ENCODE results near the gene CAMSAP3.

Gene CAMSAP3, protein sequence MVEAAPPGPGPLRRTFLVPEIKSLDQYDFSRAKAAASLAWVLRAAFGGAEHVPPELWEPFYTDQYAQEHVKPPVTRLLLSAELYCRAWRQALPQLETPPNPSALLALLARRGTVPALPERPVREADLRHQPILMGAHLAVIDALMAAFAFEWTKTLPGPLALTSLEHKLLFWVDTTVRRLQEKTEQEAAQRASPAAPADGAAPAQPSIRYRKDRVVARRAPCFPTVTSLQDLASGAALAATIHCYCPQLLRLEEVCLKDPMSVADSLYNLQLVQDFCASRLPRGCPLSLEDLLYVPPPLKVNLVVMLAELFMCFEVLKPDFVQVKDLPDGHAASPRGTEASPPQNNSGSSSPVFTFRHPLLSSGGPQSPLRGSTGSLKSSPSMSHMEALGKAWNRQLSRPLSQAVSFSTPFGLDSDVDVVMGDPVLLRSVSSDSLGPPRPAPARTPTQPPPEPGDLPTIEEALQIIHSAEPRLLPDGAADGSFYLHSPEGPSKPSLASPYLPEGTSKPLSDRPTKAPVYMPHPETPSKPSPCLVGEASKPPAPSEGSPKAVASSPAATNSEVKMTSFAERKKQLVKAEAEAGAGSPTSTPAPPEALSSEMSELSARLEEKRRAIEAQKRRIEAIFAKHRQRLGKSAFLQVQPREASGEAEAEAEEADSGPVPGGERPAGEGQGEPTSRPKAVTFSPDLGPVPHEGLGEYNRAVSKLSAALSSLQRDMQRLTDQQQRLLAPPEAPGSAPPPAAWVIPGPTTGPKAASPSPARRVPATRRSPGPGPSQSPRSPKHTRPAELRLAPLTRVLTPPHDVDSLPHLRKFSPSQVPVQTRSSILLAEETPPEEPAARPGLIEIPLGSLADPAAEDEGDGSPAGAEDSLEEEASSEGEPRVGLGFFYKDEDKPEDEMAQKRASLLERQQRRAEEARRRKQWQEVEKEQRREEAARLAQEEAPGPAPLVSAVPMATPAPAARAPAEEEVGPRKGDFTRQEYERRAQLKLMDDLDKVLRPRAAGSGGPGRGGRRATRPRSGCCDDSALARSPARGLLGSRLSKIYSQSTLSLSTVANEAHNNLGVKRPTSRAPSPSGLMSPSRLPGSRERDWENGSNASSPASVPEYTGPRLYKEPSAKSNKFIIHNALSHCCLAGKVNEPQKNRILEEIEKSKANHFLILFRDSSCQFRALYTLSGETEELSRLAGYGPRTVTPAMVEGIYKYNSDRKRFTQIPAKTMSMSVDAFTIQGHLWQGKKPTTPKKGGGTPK

DNA sequence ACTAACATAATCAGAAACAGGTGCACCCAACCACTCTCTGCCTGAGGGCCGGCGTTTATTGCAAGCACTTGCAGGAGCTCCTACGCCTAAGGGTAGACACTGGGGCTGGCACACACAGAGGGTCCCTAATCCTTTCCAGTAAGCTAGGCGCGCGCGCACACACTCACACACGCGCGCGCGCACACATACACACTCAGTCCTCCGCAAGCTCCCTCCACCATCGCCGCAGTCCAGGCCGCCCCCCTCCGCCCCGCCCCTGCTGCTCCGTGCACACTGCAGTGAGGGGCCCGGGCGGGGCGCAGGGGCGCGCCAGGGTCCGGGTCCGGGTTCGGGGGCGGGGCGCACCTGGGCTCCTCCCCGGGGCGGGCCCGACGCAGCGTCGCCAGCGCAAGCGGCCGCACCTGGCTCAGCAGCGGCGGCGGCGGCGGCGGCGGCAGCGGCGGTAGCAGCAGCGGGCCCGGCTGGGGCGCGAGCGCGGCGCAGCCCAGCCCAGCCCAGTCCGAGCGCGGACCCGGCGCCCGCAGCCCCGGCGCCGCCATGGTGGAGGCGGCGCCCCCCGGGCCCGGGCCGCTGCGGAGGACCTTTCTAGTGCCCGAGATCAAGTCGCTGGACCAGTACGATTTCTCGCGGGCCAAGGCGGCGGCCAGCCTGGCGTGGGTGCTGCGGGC lies at the start of gene CAMSAP3:
CAMSAP3 (plus strand) TSS at position 398 of the 668 bp plus-strand sequence; CDS start at position 538, 140 bp downstream.
- H3K4me3 Mint-ChIP-seq = peak within 1 kb of the TSS; percentile 72 to 80 (median 79)
- H3K9me3 Mint-ChIP-seq = no peaks in the 10 kb centered on the region
- peaks cover 63% of the 10 kb centered on the region for H3K27me3 Mint-ChIP-seq (ENCODE audit: low read depth)
- H3K27ac Mint-ChIP-seq = peak within 1 kb of the TSS in 2 of 3 experiments; percentile 10 to 35
- no peaks in the 10 kb centered on the region for H3K36me3 Mint-ChIP-seq (ENCODE audit: low read depth)
- TF ChIP-seq, protein P1, sequence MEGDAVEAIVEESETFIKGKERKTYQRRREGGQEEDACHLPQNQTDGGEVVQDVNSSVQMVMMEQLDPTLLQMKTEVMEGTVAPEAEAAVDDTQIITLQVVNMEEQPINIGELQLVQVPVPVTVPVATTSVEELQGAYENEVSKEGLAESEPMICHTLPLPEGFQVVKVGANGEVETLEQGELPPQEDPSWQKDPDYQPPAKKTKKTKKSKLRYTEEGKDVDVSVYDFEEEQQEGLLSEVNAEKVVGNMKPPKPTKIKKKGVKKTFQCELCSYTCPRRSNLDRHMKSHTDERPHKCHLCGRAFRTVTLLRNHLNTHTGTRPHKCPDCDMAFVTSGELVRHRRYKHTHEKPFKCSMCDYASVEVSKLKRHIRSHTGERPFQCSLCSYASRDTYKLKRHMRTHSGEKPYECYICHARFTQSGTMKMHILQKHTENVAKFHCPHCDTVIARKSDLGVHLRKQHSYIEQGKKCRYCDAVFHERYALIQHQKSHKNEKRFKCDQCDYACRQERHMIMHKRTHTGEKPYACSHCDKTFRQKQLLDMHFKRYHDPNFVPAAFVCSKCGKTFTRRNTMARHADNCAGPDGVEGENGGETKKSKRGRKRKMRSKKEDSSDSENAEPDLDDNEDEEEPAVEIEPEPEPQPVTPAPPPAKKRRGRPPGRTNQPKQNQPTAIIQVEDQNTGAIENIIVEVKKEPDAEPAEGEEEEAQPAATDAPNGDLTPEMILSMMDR (IDR thresholded peaks at IDR 0.05; ENCODE audit: unreplicated experiment in 3 of 3) = no peak
- no peaks in the 10 kb centered on the region for H3K4me1 Mint-ChIP-seq

DNA sequence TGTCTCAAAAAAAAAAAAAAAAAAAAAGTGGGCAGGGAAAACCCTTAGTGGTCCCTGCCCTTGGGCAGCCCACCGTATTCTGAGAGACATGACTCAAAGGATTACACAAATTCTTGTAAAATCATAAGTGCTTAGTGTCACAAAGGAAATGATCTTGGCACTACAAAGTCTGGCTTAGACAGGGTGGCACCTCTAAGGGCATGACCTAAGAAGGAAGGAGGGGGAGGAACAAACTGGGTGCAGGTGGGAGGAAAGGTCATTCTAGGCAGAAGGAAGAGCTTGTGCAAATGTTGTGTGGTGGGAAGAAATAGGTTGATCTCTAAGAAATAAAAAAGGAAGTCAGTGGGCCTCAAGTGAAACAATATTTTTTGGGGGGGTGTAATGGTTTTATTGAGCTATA lies 49.8 kb upstream of the CAMSAP3 start:
- Mint-ChIP-seq H3K27me3 (ENCODE audit: low read depth) (peaks cover 6% of the 10 kb centered on the region), H3K4me1 (no peaks in the 10 kb centered on the region), H3K27ac (no peak overlapping the region), H3K36me3 (ENCODE audit: low read depth) (peaks cover 18% of the 10 kb centered on the region), H3K4me3 (no peak overlapping the region), H3K9me3 (no peaks in the 10 kb centered on the region)
- TF ChIP-seq, protein P1 (IDR thresholded peaks at IDR 0.05; ENCODE audit: unreplicated experiment in 3 of 3) = no peak

DNA sequence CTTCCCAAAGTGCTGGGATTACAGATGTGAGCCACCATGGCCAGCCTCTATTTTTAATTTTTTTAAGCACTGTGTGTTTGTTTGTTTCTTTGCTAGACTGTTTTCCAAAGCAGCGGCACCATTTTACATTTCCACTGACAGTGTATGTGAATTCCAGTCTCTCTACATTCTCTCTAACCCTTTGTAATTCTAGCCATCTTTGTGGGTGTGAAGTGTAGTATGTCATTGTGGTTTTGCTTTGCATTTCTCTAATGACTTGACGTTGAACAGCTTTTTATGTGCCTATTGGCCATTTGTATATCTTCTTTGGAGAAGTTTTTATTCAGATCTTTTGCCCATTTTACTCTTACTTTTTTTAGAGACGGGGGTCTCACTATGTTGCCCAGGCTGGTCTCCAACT lies 48.5 kb upstream of the CAMSAP3 start:
- Mint-ChIP-seq H3K36me3 (ENCODE audit: low read depth) (peaks cover 16% of the 10 kb centered on the region), H3K27me3 (ENCODE audit: low read depth) (peaks cover 6% of the 10 kb centered on the region), H3K27ac (no peak overlapping the region), H3K4me1 (peaks cover 5% of the 10 kb centered on the region), H3K9me3 (no peaks in the 10 kb centered on the region), H3K4me3 (no peak overlapping the region)
- TF ChIP-seq, protein P1 (IDR thresholded peaks at IDR 0.05; ENCODE audit: unreplicated experiment in 3 of 3) = no peak

DNA sequence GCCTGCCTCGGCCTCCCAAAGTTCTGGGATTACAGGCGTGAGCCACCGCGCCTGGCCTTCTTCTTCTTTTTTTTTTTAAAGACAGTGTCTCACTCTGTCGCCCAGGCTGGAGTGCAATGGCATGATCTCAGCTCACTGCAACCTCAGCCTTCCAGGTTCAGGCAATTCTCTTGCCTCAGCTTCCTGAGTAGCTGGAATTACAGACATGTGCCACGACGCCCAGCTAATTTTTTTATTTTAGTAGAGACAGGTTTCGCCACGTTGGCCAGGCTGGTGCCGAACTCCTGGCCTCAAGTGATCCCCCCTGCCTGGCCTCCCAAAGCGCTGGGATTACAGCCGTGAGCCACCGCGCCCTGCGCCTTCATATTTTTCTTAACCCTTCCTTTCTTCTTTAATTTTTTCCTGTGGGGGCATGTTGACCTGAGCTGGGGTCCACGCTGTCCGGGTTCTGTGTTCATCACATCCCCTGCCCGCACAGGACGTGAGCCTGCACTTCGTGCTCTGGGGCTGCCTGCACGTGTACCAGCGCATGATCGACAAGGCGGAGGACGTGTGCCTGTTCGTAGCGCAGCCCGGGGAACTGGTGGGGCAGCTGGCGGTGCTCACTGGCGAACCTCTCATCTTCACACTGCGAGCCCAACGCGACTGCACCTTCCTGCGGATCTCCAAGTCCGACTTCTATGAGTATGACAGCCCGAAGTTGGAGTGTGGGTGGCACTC lies 46.1 kb upstream of the CAMSAP3 start:
- peaks cover 9% of the 10 kb centered on the region for H3K36me3 Mint-ChIP-seq (ENCODE audit: low read depth)
- H3K4me3 Mint-ChIP-seq = peak overlapping the region in 1 of 3 experiments; percentile 47
- H3K9me3 Mint-ChIP-seq = no peaks in the 10 kb centered on the region
- peaks cover 5% of the 10 kb centered on the region for H3K4me1 Mint-ChIP-seq
- peaks cover 6% of the 10 kb centered on the region for H3K27me3 Mint-ChIP-seq (ENCODE audit: low read depth)
- H3K27ac Mint-ChIP-seq = no peak overlapping the region
- TF ChIP-seq, protein P1 (IDR thresholded peaks at IDR 0.05; ENCODE audit: unreplicated experiment in 3 of 3) = no peak
